22Rv1 (cell line): Measurements from ENCODE around the gene SPG7.

Experiments
- H3K27ac ChIP-seq: fragments of 450-650 bp; 2 replicates; pipeline ENCODE4 v1.5.1; 2017
- ZFX ChIP-seq: fragments of 450-650 bp; IDR thresholded peaks from 2 replicates; pipeline ENCODE4 v1.6.1; 2017; ENCODE audit warnings: antibody characterized with exemption, borderline replicate concordance
- TF ChIP-seq, protein P1 (sequence below): fragments of 450-650 bp; IDR thresholded peaks from 2 replicates; pipeline ENCODE4 v1.5.1; 2017; ENCODE audit warnings: mild to moderate bottlenecking

SPG7 gene

GRCh38 chr16:89577055-89577759 is 69.0 kb downstream of the SPG7 start:
- peak overlapping the region; percentile 86 for H3K27ac ChIP-seq
- TF ChIP-seq, protein P1, sequence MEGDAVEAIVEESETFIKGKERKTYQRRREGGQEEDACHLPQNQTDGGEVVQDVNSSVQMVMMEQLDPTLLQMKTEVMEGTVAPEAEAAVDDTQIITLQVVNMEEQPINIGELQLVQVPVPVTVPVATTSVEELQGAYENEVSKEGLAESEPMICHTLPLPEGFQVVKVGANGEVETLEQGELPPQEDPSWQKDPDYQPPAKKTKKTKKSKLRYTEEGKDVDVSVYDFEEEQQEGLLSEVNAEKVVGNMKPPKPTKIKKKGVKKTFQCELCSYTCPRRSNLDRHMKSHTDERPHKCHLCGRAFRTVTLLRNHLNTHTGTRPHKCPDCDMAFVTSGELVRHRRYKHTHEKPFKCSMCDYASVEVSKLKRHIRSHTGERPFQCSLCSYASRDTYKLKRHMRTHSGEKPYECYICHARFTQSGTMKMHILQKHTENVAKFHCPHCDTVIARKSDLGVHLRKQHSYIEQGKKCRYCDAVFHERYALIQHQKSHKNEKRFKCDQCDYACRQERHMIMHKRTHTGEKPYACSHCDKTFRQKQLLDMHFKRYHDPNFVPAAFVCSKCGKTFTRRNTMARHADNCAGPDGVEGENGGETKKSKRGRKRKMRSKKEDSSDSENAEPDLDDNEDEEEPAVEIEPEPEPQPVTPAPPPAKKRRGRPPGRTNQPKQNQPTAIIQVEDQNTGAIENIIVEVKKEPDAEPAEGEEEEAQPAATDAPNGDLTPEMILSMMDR, result no peak
- no peak for TF ChIP-seq ZFX

DNA sequence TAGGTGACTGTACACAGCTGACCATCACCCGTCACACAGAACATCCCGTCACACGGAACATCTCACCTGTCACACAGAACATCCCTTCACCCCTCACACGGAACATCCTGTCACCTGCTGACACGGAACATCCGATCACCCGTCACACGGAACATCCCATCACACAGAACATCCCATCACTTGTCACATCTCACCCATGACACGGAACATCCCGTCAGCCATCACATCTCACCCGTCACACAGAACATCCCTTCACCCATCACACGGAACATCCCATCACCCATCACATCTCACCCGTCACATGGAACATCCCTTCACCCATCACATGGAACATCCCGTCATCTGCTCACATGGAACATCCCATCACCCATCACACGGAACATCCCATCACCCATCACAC is 71.1 kb downstream of the SPG7 start:
- H3K27ac ChIP-seq, result no peak overlapping the region
- TF ChIP-seq, protein P1, result no peak
- TF ChIP-seq ZFX, result no peak

DNA sequence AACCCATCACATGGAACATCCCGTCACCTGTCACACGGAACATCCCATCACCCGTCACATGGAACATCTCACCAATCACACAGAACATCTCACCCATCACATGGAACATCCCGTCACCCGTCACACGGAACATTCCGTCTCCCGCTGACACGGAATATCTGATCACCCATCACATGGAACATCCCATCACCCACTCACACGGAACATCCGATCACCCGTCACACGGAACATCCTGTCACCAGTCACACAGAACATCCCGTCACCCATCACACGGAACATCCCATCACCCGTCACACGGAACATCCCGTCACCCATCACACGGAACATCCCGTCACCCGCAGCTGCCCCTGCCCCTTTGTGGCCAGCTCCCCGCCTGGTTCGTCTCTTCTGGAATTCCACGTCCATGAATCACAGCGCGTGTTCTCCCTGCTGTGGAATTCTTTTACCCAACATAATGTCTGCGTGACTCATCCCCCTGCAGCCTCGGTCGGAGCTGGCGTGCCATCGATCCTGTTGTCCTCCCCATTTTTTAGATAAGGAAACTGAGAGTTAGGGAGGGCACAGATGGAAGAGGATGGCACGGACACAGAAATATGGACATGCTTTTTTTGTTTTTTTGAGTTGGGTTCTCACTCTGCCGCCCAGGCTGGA is 73.0 kb downstream of the SPG7 start:
- TF ChIP-seq, protein P1, result no peak
- no peak for TF ChIP-seq ZFX
- H3K27ac ChIP-seq, result peak overlapping the region; percentile 76

- TF ChIP-seq, protein P1, result no peak
- no peak for TF ChIP-seq ZFX
- peak overlapping the region; percentile 76 for H3K27ac ChIP-seq
Observed at GRCh38 chr16:89581861-89582563, 73.8 kb downstream of the SPG7 start.

GRCh38 chr16:89582614-89583196 is 74.5 kb downstream of the SPG7 start:
- peak overlapping the region; percentile 76 for H3K27ac ChIP-seq

GRCh38 chr16:89583197-89583894 is 75.1 kb downstream of the SPG7 start:
- no peak overlapping the region for H3K27ac ChIP-seq
- TF ChIP-seq, protein P1, result no peak
- TF ChIP-seq ZFX, result no peak

More at GRCh38 chr16:89582614-89583196, 74.5 kb downstream of the SPG7 start:
- TF ChIP-seq, protein P1, result no peak
- TF ChIP-seq ZFX, result no peak
